ENCODE results near the gene DOK4. TPM values are rescaled to one million over a fixed set of nuclear protein-coding genes. Genes with fewer than 3 reads are reported as not detected.

The DOK4 gene
- total RNA-seq, 4 donors from 2014 or later: 22.8 to 33.1 (median 29.1) TPM

GRCh38 chr16:57478396-57479204, 7.7 kb downstream of the DOK4 start:
- H3K4me1 ChIP-seq: peaks cover 0 to 54% (median 23%) of the 10 kb centered on the region in 4 donors

DNA sequence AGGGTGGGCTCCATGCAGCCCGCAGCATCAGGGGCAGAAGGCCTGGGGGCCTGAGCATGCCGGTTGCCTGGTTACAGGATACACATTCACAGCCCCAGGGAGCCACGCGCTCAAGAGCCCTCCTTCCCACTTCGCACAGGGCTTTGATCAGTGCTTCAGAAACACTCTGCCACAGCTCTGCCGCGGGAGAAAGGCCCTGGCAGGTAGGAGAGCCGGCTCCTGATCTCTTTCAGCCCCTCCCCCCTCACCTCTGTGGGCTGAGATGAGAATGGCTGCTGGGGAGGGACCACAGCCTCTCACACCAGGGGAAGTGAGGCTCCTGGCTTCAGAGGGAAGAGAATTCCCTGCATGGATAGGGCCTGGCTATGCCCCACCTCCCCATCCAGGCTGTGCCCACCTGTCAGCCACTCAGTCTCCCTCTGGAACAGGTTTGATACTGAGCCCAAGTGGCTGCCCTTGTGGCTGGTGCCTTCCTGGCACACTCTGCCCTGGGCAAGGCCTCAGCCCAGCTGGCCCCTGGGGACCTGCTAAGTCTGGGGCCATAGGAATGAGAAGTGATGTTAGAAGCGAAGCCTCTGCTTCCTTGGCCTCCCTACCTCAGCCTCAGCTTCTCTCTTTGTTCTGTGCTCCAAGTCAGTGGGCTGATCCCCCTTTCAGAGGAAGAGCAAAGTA, 8.6 kb downstream of the DOK4 start:
- no peaks in the 10 kb centered on the region for H3K9me3 ChIP-seq
- DNase-seq (ENCODE audit: low spot score in 2 of 2): no peak

More at GRCh38 chr16:57478396-57479204, 7.7 kb downstream of the DOK4 start:
- H3K4me3 ChIP-seq: peak overlapping the region; percentile 32 to 58 (median 50)
- no peaks in the 10 kb centered on the region for H3K27me3 ChIP-seq
- WGBS, 2 donors: 32 to 40% methylated on average over 13 to 15 of the region's 15 CpGs
- H3K27ac ChIP-seq: peak overlapping the region; percentile 10 to 72 (median 66)
- H3K36me3 ChIP-seq: peaks cover 0 to 18% (median 0%) of the 10 kb centered on the region in 3 donors
- no peak for DNase-seq (ENCODE audit: low spot score in 2 of 2)
- TF ChIP-seq, protein P1, sequence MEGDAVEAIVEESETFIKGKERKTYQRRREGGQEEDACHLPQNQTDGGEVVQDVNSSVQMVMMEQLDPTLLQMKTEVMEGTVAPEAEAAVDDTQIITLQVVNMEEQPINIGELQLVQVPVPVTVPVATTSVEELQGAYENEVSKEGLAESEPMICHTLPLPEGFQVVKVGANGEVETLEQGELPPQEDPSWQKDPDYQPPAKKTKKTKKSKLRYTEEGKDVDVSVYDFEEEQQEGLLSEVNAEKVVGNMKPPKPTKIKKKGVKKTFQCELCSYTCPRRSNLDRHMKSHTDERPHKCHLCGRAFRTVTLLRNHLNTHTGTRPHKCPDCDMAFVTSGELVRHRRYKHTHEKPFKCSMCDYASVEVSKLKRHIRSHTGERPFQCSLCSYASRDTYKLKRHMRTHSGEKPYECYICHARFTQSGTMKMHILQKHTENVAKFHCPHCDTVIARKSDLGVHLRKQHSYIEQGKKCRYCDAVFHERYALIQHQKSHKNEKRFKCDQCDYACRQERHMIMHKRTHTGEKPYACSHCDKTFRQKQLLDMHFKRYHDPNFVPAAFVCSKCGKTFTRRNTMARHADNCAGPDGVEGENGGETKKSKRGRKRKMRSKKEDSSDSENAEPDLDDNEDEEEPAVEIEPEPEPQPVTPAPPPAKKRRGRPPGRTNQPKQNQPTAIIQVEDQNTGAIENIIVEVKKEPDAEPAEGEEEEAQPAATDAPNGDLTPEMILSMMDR (IDR thresholded peaks at IDR 0.05): no peak
- TF ChIP-seq EP300 (IDR thresholded peaks at IDR 0.05) (no peak), POLR2A (IDR thresholded peaks at IDR 0.05) (no peak)
- no peaks in the 10 kb centered on the region for H3K9me3 ChIP-seq

GRCh38 chr16:57476546-57477410, 9.5 kb downstream of the DOK4 start:
- H3K27me3 ChIP-seq: no peaks in the 10 kb centered on the region
- H3K27ac ChIP-seq: peak overlapping the region in 1 of 4 donors; percentile 72
- H3K4me1 ChIP-seq: peaks cover 0 to 64% (median 28%) of the 10 kb centered on the region in 4 donors
- TF ChIP-seq POLR2A (IDR thresholded peaks at IDR 0.05) (no peak), EP300 (IDR thresholded peaks at IDR 0.05) (no peak)
- TF ChIP-seq, protein P1 (IDR thresholded peaks at IDR 0.05): no peak
- WGBS, 2 donors: 84 to 90% methylated on average over 6 of the region's 6 CpGs
- H3K9me3 ChIP-seq: no peaks in the 10 kb centered on the region
- DNase-seq (ENCODE audit: low spot score in 2 of 2): no peak
- no peak overlapping the region for H3K4me3 ChIP-seq
- H3K36me3 ChIP-seq: peaks cover 0 to 37% (median 0%) of the 10 kb centered on the region in 3 donors

More for the DNA sequence above, 8.6 kb downstream of the DOK4 start:
- Histone ChIP-seq H3K4me1 (peaks cover 0 to 56% (median 23%) of the 10 kb centered on the region in 4 donors), H3K36me3 (peaks cover 0 to 28% (median 0%) of the 10 kb centered on the region in 3 donors), H3K4me3 (no peak overlapping the region), H3K27me3 (no peaks in the 10 kb centered on the region), H3K27ac (peak overlapping the region in 2 of 4 donors; percentile 60 to 72)
- WGBS, 2 donors: 54 to 57% methylated on average over 7 to 9 of the region's 9 CpGs
- TF ChIP-seq EP300 (IDR thresholded peaks at IDR 0.05) (no peak), POLR2A (IDR thresholded peaks at IDR 0.05) (no peak)
- TF ChIP-seq, protein P1 (IDR thresholded peaks at IDR 0.05): no peak

GRCh38 chr16:57475711-57476339, 10.5 kb downstream of the DOK4 start:
- Histone ChIP-seq H3K9me3 (no peaks in the 10 kb centered on the region), H3K4me3 (no peak overlapping the region), H3K4me1 (peaks cover 0 to 70% (median 30%) of the 10 kb centered on the region in 4 donors), H3K36me3 (peaks cover 0 to 46% (median 0%) of the 10 kb centered on the region in 3 donors), H3K27ac (peak overlapping the region in 1 of 4 donors; percentile 72), H3K27me3 (no peaks in the 10 kb centered on the region)
- TF ChIP-seq EP300 (IDR thresholded peaks at IDR 0.05) (no peak), POLR2A (IDR thresholded peaks at IDR 0.05) (no peak)
- TF ChIP-seq, protein P1 (IDR thresholded peaks at IDR 0.05): peak; percentile 22 to 57 (median 37)
- 24 to 30% methylated on average over 9 to 12 of the region's 12 CpGs for WGBS, 2 donors
- DNase-seq (ENCODE audit: low spot score in 2 of 2): no peak

All from tibial nerve (tissue), 4 donors.